IPS DF 6.9 (cell line): Measurements from ENCODE around the gene SLC22A3.
A peak's percentile ranks its signal among the peaks of the same experiment; 100 is the strongest.
"Not testable (repeated sequence)": the region's sequence is repeated elsewhere in the genome, so short reads cannot be mapped to it uniquely, and the experiment has no call there.

ENCODE experiments used
- DNase-seq: peaks from one replicate; pipeline ENCODE4 v3.0.0-alpha.2; 2013; ENCODE audit warnings: low read depth, low spot score
- H3K27ac ChIP-seq: one replicate; pipeline ENCODE4 v1.5.1; 2013; ENCODE audit warnings: low read length, control low read depth
- H3K27me3 ChIP-seq: 2 replicates; pipeline ENCODE4 v1.6.1; 2013; ENCODE audit warnings: mild to moderate bottlenecking, low read length; ENCODE audit not compliant: control insufficient read depth, insufficient read depth
- H3K36me3 ChIP-seq: 2 replicates; pipeline ENCODE4 v1.6.1; 2013; ENCODE audit warnings: low read length; ENCODE audit not compliant: control insufficient read depth, insufficient read depth
- H3K4me1 ChIP-seq: 2 replicates; pipeline ENCODE4 v1.6.1; 2013; ENCODE audit warnings: low read length; ENCODE audit not compliant: control insufficient read depth, insufficient read depth
- H3K4me3 ChIP-seq: 2 replicates; pipeline ENCODE4 v1.5.1; 2013; ENCODE audit warnings: mild to moderate bottlenecking, low read length
- H3K9me3 ChIP-seq: 2 replicates; pipeline ENCODE4 v1.6.1; 2013; ENCODE audit warnings: low read length, inconsistent platforms; ENCODE audit not compliant: control insufficient read depth, insufficient read depth
- WGBS: extraction: QIAGEN DNeasy Blood & Tissue Kit; methylation state at CpG from one replicate; pipeline ENCODE4 v1.1.7; 2013; ENCODE audit warnings: mixed read lengths, missing lambda C conversion rate; ENCODE audit not compliant: insufficient read length, insufficient coverage; 5-methylcytosine and 5-hydroxymethylcytosine counted together

SLC22A3 gene

GRCh38 chr6:160456214-160456546 is 108.0 kb downstream of the SLC22A3 start:
- Histone ChIP-seq H3K27ac (no peak overlapping the region), H3K4me3 (no peak overlapping the region), H3K4me1 (no peaks in the 10 kb centered on the region), H3K9me3 (no peaks in the 10 kb centered on the region), H3K27me3 (no peaks in the 10 kb centered on the region), H3K36me3 (no peaks in the 10 kb centered on the region)
- no peak for DNase-seq
- WGBS = no CpG with 5 or more reads among the region's 3 CpGs

- Histone ChIP-seq H3K4me3 (no peak overlapping the region), H3K27me3 (no peaks in the 10 kb centered on the region), H3K36me3 (no peaks in the 10 kb centered on the region), H3K9me3 (no peaks in the 10 kb centered on the region), H3K4me1 (no peaks in the 10 kb centered on the region), H3K27ac (no peak overlapping the region)
- no peak for DNase-seq
- WGBS = no CpG with 5 or more reads among the region's 4 CpGs
These were observed 109.6 kb downstream of the SLC22A3 start for GRCh38 chr6:160457823-160458222.

DNA sequence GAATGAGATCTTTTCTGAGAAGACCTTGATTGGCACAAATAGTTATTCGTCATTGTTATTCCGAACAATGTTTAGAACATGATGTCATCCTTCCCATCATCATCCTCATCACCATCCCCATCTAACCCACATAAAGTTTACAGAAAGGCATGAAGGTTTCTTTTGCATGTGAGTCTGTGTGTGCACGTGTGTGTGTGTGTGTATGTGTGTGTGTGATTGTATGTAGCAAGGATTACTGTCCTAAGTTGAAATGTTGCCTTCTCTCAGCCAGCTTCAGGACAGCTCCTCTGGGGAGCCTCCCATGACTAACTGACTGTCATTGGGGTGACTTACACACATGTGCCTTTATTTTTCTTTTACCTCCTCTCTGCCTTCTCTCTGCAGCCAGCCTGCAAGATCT is 113.5 kb downstream of the SLC22A3 start:
- Histone ChIP-seq H3K4me3 (no peak overlapping the region), H3K27ac (no peak overlapping the region), H3K9me3 (no peaks in the 10 kb centered on the region), H3K27me3 (no peaks in the 10 kb centered on the region), H3K4me1 (no peaks in the 10 kb centered on the region), H3K36me3 (no peaks in the 10 kb centered on the region)
- 100% methylated on average over 1 of the region's 3 CpGs for WGBS
- no peak for DNase-seq

GRCh38 chr6:160462116-160462515 is 113.9 kb downstream of the SLC22A3 start:
- Histone ChIP-seq H3K36me3 (no peaks in the 10 kb centered on the region), H3K4me1 (no peaks in the 10 kb centered on the region), H3K27me3 (no peaks in the 10 kb centered on the region), H3K9me3 (no peaks in the 10 kb centered on the region), H3K4me3 (no peak overlapping the region), H3K27ac (no peak overlapping the region)
- DNase-seq = no peak

DNA sequence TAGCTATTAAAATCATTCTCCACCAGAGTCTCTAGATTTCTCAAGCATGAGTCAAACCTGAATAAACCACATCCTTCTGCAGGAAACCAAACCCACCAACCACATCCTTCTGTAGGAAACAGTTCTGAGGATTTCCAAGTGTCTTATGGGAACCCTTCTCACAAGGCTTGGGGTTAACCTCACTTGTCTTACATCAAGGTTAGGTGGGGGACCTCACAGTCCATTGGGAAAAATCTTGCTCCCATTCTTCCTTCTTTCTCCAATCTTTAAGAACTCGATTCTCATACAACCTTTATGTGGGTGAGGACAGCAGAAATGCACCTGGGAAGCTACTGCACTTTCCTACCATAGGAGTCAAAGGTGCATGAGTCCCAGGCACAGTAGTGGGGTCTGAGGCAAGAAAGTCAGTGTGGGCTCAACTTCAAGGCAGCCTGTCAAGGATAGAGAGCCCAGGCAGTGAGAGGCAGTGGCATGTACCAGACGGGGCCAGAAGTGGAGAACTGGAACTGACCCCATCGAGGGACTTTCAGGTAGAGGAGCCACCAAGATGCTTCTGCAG is 114.5 kb downstream of the SLC22A3 start:
- no peaks in the 10 kb centered on the region for H3K4me1 ChIP-seq
- no peak for DNase-seq
- H3K27me3 ChIP-seq = no peaks in the 10 kb centered on the region
- H3K9me3 ChIP-seq = no peaks in the 10 kb centered on the region
- H3K27ac ChIP-seq = no peak overlapping the region
- H3K4me3 ChIP-seq = no peak overlapping the region
- WGBS = no CpG with 5 or more reads among the region's 3 CpGs
- no peaks in the 10 kb centered on the region for H3K36me3 ChIP-seq

DNA sequence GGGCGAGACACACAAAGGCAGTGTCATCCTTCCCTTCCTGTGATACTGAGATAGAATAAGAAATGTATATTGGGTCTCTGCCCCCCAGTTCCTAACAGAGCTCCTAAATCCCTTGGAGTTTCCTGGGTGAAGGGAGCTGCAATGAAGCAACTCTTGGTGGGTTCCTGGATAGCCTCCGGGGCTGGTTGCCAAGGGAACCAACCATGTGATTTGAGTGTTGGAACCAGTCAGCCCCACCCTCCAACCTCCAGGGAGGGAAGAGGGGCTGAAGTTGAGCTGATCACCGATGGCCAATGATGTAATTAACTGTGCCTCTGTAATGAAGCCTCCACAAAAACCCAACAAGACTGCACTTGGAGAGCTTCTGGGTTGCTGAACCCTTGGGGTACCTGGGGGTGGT is 116.6 kb downstream of the SLC22A3 start:
- H3K27ac ChIP-seq = no peak overlapping the region
- H3K9me3 ChIP-seq = no peaks in the 10 kb centered on the region
- no peak for DNase-seq
- H3K27me3 ChIP-seq = no peaks in the 10 kb centered on the region
- no peaks in the 10 kb centered on the region for H3K36me3 ChIP-seq
- no peak overlapping the region for H3K4me3 ChIP-seq
- H3K4me1 ChIP-seq = no peaks in the 10 kb centered on the region
- no CpG with 5 or more reads among the region's 3 CpGs for WGBS

- H3K27me3 ChIP-seq, H3K4me3 ChIP-seq, H3K27ac ChIP-seq, H3K36me3 ChIP-seq, H3K4me1 ChIP-seq, H3K9me3 ChIP-seq: not testable (repeated sequence)
- DNase-seq = peak; percentile 13
- WGBS = no CpG with 5 or more reads among the region's 14 CpGs
These were observed 119.2 kb downstream of the SLC22A3 start for GRCh38 chr6:160467261-160467871.

- no peaks in the 10 kb centered on the region for H3K27me3 ChIP-seq
- no peaks in the 10 kb centered on the region for H3K36me3 ChIP-seq
- H3K4me1 ChIP-seq = no peaks in the 10 kb centered on the region
- no peak overlapping the region for H3K27ac ChIP-seq
- no peak for DNase-seq
- WGBS = no CpG with 5 or more reads among the region's 2 CpGs
- H3K4me3 ChIP-seq = no peak overlapping the region
- H3K9me3 ChIP-seq = no peaks in the 10 kb centered on the region
These were observed 121.0 kb downstream of the SLC22A3 start for GRCh38 chr6:160469153-160469552.

DNA sequence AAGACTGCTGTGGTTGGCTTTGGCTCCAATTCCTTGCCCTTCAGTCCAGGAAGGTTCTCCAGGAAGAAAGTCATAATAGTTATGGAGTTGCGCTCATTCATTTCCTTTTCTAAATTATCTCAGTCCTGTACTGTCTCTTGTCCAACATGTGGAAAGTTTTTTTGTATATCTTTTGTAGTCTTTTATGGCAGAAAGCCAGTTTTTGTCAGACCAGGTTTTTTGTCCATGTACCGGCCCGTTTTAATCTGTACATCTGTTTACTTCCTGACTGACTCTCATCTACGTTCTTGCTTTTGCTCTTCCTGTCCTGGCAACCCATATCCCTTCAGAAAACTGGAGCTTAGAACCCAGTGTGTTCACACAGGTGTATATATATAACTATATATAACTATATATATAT is 127.9 kb downstream of the SLC22A3 start:
- not testable (repeated sequence) for H3K4me3 ChIP-seq, H3K27ac ChIP-seq, H3K27me3 ChIP-seq, DNase-seq, H3K4me1 ChIP-seq, H3K9me3 ChIP-seq, H3K36me3 ChIP-seq
- WGBS = no CpG with 5 or more reads among the region's 4 CpGs

DNA sequence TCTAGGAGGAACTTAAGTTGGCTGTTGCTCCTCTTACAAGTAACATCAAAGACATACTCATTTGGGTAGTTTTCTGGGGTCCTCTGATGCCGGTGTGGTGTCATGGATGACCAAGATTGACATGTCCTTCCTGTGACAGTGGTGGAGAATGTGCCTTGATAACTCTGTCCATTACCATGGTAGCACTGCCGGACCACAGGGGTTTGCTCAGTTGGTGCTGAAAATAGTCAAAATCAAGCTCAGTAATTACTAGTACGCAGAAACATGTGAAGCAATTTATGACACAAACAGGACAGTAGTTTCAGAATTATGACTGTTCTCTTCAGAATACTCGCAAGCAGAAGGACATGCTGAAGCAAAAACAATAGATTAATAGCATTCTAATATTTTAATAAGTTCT is 128.9 kb downstream of the SLC22A3 start:
- not testable (repeated sequence) for H3K36me3 ChIP-seq, H3K4me3 ChIP-seq, H3K4me1 ChIP-seq, H3K27me3 ChIP-seq, H3K27ac ChIP-seq, H3K9me3 ChIP-seq, DNase-seq
- no CpG with 5 or more reads among the region's 4 CpGs for WGBS

GRCh38 chr6:160477901-160478300 is 129.7 kb downstream of the SLC22A3 start:
- DNase-seq = no peak
- Histone ChIP-seq H3K4me1 (no peaks in the 10 kb centered on the region), H3K27me3 (no peaks in the 10 kb centered on the region), H3K4me3 (no peak overlapping the region), H3K36me3 (no peaks in the 10 kb centered on the region), H3K27ac (no peak overlapping the region), H3K9me3 (no peaks in the 10 kb centered on the region)
- WGBS = no CpG with 5 or more reads among the region's 8 CpGs
